NCI-H1436 (cell line): ENCODE measurements around the gene ABHD12.

Experiments used
- DNase-seq: peaks from one replicate; lab custom pipeline; 2025; lab: John Stamatoyannopoulos, UW

ABHD12 gene

DNA sequence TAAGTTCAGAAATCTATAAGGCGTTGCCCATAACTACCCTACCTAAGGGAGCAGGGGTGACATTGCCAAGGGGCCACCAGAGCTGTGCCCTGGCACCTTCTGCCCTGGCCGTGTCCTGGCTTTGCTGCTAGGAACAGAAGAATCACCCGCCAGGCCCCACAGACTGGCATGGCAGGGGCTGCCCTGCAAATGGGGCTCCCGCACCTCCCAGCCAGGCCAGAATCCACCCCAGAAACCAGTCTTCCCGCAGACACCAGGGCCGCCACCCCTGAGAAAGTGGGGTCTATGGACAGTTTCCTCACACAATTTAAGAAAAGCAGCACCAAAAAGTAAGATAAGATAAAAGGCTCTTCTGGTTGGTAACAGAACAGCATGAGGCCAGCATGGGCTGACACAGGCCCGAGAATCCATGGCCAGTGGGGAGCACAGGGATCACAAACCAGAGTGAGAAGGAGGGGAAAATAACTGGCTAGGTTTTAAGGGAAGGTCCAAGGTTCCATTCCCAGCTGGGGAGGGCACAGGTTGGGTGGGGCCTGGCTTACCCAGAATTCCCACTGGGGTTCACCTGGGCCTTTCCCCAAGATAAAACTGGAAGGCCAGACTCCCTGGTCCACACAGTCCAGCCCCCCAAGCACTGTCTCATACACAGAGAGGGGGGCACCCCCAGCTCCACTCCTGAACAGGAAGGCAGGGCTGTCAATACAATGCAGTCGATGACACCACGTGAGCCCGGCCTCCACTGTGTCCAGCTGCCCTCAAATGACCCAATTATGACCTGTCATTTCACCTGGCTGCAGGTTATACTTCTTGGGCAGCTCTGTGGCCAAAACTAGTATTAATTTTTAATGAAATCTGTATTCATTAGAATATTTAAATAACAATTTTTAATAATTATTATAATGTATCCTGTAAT, 83.4 kb downstream of the ABHD12 start:
- DNase-seq: no peak

DNA sequence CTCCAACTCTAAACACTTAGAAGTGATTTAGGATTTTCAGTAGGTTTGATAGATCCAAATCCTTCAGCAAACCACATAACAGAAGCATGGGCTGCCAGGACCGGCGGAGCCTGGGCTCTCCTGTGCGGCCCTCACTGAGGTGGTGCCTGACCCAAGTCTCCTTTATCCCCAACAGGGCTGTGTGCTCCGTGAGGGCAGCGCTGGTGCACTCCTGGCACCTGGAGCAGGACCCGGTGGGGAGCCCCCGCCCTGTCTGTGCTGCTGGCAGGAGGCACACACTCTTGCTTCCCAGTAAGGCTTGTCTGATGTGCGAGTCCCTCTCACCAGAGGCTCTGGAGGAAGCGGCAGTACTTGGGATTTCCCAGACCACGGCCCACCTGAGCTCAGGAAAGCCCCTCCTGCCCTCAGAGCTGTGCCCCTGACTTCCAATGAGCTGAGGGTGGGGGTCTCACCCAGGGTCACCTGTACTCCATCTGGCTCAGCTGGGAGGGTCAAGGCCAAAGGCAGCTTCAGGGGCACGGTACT, 86.5 kb downstream of the ABHD12 start:
- DNase-seq: no peak

DNA sequence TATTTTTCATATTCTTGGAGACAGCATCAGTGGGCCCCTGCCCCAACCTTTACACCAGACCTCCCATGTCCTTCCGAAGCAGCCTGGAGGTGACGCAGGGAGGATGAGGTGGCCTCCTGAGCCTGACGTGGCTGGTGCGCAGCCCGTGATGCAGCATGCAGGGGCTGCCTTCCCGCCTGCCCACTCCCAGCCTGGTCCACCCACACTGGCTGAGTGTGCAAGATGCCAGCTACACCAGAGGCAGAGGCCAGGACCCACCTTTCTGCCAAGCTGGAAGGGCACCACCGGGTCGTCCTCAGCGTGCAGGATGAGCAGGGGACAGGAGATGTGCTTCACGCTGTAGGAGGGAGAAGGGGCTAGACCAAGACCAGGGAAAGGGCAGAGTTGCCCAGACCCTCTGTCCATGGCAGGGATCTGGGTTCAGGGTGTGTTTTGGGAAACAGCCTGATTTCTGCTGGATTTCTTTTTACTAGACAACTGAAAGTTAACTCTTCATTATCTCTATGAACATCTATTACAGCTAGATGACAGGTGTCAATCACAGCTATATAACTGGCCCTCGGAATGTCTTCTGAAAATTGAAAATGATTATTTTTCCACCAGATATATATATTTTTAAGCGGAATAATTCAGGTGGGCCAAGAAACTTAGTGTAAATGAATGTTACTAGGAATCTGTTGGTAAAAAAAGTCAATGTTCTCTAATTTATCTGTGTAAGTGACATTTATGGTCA, 87.2 kb downstream of the ABHD12 start:
- no peak for DNase-seq

DNA sequence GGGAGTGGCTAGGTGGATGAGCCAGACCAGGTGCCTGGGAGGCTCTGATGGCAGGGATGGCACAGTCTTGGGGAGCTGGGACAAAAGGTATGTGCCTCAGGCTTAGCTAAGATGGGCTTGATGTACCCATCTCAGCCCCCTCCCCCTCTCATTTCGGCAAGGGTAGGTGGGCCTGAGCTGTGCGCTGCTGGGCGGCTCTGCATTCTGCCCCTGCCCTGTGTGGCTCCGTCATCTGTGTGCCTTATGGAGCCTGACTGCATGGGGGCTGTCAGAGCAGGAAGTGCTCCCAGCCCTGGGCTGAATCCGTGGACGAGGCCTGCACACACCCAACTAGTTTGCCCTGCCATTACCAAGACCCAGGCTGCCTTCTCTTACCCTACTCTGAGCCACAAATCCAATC, 88.0 kb downstream of the ABHD12 start:
- no peak for DNase-seq

DNA sequence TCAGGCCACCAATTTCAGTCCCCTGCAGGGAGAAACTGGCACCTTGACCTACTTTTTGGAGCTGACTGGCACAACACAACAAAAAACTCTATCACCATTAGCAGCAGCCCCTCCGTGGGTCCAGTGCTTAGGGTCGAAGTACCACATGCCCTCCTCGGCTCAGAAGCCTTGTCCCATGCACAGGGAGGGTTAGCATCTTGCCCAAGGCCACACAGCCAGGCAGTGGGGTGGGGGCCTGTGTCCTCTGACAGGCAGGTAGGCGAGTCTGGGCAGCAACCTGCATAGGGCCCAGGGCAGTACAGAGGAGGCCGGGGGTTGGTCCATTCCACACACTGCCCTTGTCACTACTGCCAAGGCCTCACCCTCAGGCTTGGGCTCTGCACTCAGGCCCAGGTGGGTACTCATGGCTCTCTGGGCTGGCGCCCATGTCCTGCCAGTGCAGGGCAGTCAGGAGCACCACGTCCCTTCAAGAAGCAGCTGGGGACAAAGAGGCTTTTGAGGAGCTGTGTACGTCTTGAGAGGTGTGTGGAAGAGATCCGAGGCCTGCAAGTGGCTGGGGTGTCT, 89.2 kb downstream of the ABHD12 start:
- no peak for DNase-seq

DNA sequence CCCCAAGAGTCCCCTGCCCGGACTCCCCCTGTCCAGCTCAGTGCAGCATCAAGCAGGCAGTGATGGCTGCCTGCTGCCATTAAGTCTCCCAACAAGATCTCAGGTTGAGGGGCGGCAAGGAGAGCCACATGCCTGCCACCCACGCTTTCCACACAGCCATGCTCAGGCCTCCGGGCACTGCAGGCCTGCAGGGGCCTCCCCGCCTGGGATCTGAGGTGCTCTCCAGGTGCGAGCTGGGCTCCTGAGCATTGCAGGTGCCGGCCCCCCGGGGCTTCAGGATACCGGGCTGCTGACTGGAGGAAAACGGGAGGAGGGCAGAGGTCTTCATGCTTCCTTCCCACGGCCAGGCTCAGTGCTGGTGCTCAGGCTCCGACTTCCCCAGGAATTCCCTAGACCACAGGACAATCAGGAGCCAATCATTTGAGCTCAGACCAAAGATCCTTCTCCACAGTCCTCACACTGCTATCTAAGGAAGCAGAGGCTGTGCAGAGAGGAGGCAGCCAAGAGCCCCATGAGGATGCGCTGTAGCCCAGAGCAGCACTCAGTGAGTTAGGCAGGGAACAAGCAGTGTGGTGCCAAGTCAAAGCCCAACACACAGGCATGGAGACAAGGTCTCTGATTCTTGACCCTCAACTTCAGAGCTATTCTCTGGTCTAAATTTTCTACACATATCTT, 90.0 kb downstream of the ABHD12 start:
- DNase-seq: no peak

DNA sequence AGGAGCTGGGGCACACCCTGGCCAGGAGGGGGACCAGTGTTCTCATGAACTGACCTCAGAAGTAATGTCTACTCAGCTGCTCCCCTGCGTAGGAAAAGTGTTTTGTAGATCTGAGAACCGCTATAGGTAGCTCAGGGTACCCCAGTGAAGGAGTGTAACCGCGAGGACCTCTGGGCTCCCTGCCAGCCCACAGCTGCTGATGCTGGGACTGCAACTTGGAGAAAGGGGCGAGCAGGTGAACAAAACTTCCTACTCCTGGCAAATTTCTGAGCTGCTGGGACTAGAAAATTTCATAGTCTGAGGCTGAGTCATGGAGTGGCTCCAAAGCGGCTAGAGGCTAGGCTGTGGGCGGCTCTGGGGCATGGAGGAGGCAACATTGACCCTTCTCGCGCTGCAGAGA, 90.8 kb downstream of the ABHD12 start:
- DNase-seq: no peak

DNA sequence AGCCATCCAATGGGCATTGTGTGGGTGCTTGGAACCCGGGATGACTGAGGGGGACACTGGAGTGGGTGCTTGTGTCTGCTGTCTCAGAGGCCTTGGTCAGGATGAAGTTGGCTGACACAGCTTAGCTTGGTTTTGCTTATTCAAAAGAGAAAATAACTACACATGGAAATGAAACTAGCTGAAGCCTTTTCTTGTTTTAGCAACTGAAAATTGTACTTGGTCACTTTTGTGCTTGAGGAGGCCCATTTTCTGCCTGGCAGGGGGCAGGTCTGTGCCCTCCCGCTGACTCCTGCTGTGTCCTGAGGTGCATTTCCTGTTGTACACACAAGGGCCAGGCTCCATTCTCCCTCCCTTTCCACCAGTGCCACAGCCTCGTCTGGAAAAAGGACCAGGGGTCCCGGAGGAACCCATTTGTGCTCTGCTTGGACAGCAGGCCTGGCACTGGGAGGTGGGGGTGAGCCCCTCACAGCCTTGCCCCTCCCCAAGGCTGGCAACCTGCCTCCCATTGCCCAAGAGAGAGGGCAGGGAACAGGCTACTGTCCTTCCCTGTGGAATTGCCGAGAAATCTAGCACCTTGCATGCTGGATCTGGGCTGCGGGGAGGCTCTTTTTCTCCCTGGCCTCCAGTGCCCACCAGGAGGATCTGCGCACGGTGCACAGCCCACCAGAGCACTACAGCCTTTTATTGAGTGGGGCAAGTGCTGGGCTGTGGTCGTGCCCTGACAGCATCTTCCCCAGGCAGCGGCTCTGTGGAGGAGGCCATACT, 93.3 kb downstream of the ABHD12 start:
- no peak for DNase-seq

DNA sequence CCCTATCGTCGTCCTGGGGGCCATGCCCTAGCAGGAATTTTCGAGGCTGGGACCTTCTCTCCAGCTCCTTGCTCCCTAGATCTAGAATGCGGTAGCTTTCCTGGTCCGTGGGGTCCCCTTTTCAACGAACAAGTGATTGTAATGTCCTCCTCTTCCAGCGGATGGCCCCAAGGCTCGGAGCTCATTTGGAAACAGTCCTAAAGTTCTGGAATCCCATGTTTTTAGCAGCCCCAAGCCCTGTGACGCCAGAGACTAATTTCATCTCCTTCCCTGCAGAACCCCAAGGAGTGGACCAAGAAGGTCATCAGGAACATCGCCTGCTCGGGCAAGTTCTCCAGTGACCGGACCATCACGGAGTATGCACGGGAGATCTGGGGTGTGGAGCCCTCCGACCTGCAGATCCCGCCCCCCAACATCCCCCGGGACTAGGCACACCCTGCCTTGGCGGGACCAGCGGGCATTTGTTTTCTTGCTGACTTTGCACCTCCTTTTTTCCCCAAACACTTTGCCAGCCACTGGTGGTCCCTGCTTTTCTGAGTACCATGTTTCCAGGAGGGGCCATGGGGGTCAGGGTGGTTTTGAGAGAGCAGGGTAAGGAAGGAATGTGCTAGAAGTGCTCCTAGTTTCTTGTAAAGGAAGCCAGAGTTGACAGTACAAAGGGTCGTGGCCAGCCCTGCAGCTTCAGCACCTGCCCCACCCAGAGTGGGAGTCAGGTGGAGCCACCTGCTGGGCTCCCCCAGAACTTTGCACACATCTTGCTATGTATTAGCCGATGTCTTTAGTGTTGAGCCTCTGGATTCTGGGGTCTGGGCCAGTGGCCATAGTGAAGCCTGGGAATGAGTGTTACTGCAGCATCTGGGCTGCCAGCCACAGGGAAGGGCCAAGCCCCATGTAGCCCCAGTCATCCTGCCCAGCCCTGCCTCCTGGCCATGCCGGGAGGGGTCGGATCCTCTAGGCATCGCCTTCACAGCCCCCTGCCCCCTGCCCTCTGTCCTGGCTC, 94.2 kb downstream of the ABHD12 start:
- DNase-seq: no peak

DNA sequence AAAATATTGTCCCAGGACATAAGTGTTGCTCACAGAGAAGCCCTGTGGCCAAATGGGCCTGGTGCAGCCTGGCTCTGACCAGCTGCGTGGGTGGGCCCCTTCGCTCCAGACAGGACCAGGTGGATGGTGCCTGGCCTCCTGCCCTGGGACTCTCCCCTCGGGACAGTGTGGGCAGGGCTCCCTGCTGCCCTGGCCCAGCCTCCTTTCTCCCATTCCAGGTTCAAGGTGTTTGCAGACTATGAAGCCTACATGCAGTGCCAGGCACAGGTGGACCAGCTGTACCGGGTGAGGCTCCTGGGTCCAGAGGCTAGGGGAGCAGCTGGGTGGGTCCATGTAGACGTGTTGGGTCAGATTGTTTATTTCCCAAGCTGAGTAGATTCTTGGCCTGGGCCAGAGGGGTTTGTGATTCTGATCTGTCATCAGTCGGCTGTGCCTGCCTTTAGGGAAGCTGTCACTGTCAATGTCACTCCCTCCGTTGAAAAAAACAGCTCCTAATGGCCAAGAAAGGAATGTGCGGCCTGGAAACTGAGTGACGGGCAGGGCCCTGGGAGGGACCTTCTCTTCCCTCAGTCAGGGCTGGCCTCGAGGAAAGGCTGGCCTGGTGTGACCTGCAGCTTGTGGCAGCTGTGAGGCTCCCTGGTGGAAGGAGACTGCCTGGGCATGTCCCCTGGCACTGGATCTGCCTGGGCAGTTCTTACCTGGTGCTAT, 95.1 kb downstream of the ABHD12 start:
- no peak for DNase-seq

DNA sequence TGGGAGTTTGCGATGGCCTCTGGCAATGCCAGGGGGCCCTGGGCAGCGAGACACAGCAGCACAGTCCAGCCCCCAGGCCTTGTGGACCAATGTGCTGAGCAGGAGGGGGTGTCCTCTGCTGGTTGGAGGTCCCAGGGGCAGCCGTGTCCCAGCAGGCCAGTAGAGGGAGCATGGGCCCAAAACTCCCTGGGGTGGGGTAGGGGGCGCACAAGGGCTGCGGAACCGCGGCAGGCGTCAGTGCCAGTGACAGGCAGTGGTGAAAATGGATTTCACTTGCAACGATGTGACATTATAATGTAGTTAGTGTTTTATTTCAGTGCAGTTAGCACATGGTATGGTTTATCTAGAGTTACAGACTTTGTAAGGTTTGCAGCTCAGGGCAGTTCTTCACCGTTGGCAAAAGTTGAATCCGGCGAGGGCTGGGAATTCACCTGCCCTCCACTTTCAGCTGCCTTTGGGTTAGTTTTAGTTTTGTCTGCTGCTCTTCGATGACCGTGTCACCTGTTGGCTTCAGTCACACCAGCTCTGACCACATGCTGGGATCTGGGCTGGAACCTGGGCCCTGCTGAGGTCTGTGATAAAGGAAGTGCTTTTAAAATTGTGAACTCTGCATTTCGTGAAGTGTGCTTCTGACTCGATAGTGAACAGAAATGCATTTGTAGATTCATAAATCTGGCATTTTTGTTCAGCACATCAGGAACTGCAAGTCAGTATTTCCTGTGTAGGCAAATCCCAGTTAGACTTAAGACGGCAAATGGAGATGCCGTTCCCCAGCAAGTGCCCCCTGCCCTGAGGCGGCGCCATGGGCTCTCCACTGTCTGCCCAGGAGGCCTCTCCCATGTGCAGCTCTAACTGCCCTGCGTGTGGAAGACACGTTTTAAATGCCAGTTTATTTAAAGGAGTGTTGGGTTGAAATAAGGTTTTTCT, 95.9 kb downstream of the ABHD12 start:
- peak; percentile 45 for DNase-seq

DNA sequence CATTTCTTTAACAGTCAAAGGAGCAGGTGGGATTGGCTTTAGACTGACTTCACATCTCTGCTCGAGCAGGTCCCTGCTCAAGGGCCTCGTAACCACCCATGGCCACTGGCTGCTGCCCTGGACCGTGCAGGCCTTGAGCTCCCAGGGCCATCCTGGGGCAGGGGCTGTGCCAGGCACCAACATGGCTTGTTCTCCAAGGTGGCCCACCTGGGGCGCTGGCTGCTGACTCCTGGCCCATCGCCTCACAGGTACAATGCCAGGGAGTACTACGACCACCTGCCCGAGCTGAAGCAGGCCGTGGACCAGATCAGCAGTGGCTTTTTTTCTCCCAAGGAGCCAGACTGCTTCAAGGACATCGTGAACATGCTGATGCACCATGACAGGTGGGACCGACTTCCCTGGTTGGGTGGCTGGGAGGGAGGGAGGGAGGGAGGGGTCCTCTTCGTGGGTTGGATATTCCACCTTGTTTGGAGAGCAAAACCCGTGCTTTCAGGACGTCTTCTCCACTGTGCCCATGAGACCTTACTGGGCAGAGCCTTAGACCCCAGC, 96.7 kb downstream of the ABHD12 start:
- DNase-seq: no peak

DNA sequence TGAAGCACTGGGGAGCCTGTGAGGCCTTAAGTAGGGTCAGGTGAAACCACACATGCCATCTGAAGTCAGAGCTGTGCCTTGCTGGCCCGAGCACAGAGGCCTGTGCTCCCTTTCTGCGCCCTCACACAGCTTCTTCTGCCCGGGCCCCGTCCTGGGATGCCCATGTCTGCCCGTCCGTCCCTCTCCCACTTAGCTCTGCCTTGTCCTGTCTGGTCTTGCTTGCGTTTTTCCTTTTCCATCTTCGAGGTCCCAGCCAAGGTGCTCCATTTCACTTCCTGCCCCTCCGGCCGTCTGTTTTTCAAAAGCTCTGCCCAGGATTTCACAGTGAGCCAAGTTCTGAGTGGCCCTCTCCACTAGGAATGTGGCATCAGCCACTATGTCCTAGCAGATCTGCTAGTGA, 97.1 kb downstream of the ABHD12 start:
- no peak for DNase-seq

DNA sequence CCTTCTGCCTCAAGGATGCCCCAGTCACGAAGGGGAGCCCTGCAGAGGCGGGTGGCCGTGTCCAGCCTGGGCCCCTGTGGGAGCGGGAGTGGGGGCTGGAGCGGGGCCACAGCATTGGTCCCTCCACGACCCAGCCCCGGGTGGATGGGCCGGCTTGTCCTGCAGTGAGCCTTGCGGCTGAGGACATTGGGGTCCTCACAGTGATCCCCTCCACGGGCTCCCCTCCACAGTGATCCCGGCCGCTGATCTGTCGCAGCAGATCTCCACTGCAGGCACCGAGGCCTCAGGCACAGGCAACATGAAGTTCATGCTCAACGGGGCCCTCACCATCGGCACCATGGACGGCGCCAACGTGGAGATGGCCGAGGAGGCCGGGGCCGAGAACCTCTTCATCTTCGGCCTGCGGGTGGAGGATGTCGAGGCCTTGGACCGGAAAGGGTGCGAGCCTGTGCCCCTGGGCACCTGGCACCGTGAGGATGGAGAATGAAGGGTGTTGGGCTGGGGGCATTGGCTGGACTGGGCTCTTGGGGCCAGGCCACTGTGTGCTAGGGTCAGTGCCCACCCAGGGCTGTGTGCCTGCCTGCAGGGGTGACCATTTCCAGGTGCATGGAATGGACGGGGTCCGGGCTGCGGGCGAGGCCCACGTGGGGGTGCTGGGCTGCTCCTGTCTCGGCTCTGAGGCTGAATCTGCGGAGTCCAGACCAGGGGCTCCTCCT, 98.3 kb downstream of the ABHD12 start:
- DNase-seq: no peak

DNA sequence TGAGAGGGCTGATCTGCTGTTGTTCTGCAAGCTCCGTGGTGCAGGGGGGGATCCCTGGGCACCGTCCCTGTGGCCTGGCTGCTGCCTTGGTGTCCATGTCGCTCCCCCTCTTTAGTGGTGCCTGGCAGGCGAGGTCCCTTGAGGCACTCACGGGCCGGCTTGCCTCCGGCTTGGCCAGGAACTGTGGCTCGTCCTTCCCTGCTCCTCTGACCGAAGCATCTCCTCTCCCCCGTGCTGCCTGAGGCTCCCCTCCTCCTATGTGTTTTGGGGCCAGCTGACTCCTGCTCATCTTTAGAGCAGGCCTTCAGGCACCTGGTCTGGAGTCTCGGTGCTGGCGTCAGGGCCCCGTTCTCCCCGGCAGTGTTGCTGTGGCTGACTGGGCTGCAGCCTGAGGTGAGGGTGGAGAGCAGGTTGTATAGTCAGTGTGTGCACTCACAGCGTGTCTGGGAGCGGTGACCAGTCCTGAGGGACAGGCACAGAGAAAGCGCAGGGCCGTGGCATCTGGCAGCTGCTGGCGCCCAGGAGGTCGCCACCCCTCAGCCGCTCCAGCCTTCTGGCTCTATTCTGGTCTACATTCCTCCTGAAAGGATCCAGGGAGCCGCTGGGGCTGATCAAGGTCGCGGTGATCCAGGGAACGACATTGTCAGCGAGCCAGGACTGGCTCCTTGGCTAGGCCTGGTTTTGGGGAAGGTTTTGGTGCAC, 99.1 kb downstream of the ABHD12 start:
- DNase-seq: no peak

DNA sequence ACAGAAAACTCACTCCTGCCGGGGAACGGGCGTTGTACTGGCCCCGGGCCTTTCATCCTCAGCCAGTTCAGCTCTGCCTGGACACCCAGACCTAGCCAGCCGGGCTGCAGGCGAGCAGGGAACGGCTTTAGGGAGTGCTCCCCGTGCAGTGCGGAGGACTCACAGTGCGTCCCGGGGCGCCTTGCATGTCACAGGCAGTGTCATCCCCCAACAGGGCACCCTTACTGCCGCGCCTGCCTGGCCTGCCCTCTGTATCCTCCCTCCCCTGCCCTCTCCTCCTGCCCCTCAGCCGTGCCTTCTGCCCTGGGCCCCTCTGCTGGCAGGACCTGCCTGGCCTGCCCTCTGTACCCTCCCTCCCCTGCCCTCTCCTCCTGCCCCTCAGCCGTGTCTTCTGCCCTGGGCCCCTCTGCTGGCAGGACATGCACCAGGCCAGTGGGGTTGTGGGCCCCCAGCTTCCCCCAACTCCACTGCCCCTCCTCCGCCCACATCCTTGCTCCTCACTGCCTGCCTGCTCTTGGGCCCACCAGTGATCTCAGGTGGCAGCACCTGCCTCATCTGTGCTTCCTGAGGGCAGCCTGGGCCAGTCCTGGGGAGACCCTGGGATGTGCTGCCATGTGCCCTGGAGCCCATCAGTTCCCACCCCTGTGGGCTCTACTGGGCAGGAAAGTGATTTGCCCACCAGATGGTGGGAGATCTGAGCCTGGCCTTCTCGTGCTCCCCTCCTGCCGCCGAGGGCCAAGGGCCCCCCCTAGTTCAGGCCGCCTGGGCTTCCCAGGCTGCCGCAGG, 99.8 kb downstream of the ABHD12 start:
- DNase-seq: no peak
